Cardiac ventricle fibroblast (primary cell): ENCODE measurements around the gene OPTC. TPM values are rescaled to one million over a fixed set of nuclear protein-coding genes. Genes with fewer than 3 reads are reported as not detected.

Experiments
- total RNA-seq: library from RNA; depleted of rRNA; stranded (reverse); fragments of >200 nt; gene quantifications from 2 replicates; pipeline ENCODE4 v1.2.3, GENCODE V29; 2015

The OPTC gene
- not detected in 2 replicates for total RNA-seq

DNA sequence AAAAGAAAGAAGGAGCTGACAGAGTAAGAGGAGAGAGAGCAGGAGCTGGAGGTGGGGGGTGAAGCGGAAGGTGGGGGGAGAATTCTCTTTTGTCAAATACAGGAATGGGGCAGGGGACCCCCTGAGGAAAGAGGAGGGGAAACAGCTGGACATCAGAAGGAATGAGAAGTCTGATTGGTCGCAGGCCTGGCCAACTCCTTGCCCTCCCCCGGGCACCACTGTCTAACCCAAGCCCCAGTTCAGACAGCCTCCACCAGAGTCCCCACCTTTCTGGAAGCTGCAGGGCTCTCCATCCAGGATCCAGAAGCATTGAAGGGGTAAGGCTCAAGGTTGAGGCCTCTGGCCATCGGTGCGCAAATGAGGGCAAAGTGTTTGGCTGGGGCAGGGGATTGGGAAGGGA, at the start of gene OPTC:
TSS of gene OPTC (plus strand) at position 253 of the 400 bp plus-strand sequence. CDS start 1,853 bp downstream, outside the sequence.

DNA sequence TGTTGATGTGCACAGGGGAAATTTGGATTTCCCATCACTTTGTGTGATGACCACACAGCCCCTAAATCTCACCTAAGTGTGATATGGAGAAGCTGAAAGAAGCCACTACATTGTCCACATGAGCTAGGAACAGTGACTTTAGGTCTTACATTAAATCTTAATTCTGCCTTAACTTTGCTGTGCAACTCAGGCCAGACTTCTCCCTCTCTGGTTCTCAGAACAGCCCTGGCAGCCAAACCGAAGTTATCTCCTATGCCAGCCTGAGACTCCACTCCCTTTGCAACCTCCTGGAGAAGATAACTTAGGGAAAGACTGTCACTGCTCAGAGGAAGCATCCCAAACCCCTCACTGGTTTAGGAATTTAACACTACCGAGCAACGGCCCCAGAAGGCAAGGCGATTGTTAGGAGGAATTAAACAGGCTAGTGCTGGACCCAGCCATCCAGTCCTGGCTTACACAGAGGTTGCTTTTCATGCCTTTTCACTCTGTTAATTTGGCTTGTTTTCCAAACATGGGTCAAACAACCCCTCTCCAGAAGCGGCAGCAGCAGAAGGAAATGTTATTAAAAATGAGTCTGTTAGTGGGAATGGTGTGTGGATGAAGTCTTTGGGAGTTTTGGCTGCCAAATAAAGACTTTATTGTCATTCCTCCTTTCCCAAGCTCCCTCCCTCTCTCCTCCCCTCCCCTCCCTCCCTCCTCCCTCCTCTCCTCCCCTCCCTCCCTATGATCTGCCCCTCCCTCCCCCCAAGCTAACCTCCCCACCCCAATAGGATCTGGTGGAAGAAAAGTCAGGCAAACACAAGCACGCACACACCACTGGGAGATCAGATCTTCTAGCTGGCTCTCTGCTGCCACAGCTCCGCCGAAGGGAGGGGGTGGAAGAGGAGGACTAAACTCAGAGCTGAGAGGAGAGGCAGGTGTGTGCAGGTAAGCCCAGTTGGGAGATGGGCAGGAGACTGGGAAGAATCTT, 18.7 kb upstream of the OPTC start, which contains the start of gene PRELP:
TSS of gene PRELP (plus strand) at position 795 of the 970 bp plus-strand sequence. CDS start 7,379 bp downstream, outside the sequence.

Other genes starting within 250 kb of the OPTC start
- 24.0 and 25.3 TPM in 2 replicates for gene BTG2, start 188.6 kb upstream of the OPTC start, total RNA-seq
- gene FMOD, start 143.0 kb upstream of the OPTC start, total RNA-seq, result 27.9 and 29.1 TPM in 2 replicates
- 1.3 TPM in 2 replicates for gene PRELP, start 18.3 kb upstream of the OPTC start, total RNA-seq
- 112 and 118 TPM in 2 replicates for gene ATP2B4, start 132.7 kb downstream of the OPTC start, total RNA-seq